Sigmoid colon (tissue), 4 donors: ENCODE measurements around the gene AUTS2.

Experiments used
- CTCF ChIP-seq, 4 experiments: fragments of 450-650 bp in 3 of 4; fragments of 200-600 bp in 1 of 4; IDR thresholded peaks; one replicate each; pipeline ENCODE4 v1.5.1; 2016 to 2019; ENCODE audit warnings: antibody characterized with exemption in 4 of 4, mild to moderate bottlenecking in 3 of 4, moderate library complexity in 2 of 4
- EP300 ChIP-seq, 4 donors: sonication (generic); formaldehyde crosslinking; IDR thresholded peaks; one replicate each; pipeline ENCODE4 v1.6.1; 2017; ENCODE audit warnings: antibody characterized with exemption in 4 of 4
- POLR2A ChIP-seq, 2 donors: fragments of 450-650 bp; IDR thresholded peaks; one replicate each; pipeline ENCODE4 v1.6.1; 2016; ENCODE audit warnings: antibody characterized with exemption in 2 of 2, mild to moderate bottlenecking in 2 of 2, moderate library complexity in 2 of 2
- POLR2AphosphoS5 ChIP-seq, 4 donors: sonication (generic); formaldehyde crosslinking; IDR thresholded peaks; one replicate each; pipeline ENCODE4 v1.6.1; 2017; ENCODE audit warnings: antibody characterized with exemption in 4 of 4

- no peak for TF ChIP-seq CTCF (IDR thresholded peaks at IDR 0.05)
- TF ChIP-seq EP300 (IDR thresholded peaks at IDR 0.05), result no peak
- no peak for TF ChIP-seq POLR2AphosphoS5 (IDR thresholded peaks at IDR 0.05)
- TF ChIP-seq POLR2A (IDR thresholded peaks at IDR 0.05), result no peak
Measured at GRCh38 chr7:70210200-70210935, 612.1 kb downstream of the AUTS2 start.
